Neutrophil (primary cell): ENCODE data around the gene JKAMP.

Experiments
- H3K27ac ChIP-seq: fragments of 200-600 bp; sonication (generic); 2 replicates; pipeline ENCODE4 v1.5.1; 2016; ENCODE audit warnings: mild to moderate bottlenecking, moderate library complexity
- H3K27me3 ChIP-seq: fragments of 200-600 bp; sonication (generic); 2 replicates; pipeline ENCODE4 v1.6.0; 2016; ENCODE audit warnings: mild to moderate bottlenecking
- H3K36me3 ChIP-seq: fragments of 200-600 bp; sonication (generic); 2 replicates; pipeline ENCODE4 v1.5.1; 2017
- H3K4me1 ChIP-seq, 2 experiments: fragments of 200-600 bp in 1 of 2; sonication (generic) in 1 of 2; 1 replicate in 1 of 2; 2 replicates in 1 of 2; pipeline versions ENCODE4 v1.5.1 to v1.6.1; 2013 to 2016; ENCODE audit warnings: low read depth in 1 of 2, low read length in 1 of 2, mild to moderate bottlenecking in 1 of 2, moderate library complexity in 1 of 2; ENCODE audit not compliant: control insufficient read depth in 1 of 2, insufficient read depth in 1 of 2
- H3K4me3 ChIP-seq, 2 experiments: fragments of 200-600 bp in 1 of 2; sonication (generic) in 1 of 2; 1 replicate in 1 of 2; 2 replicates in 1 of 2; pipeline ENCODE4 v1.5.1; 2013 to 2016; ENCODE audit warnings: low read depth in 1 of 2, low read length in 1 of 2, mild to moderate bottlenecking in 1 of 2, moderate library complexity in 1 of 2
- H3K9me3 ChIP-seq: fragments of 200-600 bp; sonication (generic); 2 replicates; pipeline ENCODE4 v1.5.1; 2016
- TF ChIP-seq, protein P1 (sequence below): fragments of 200-600 bp; sonication (generic); IDR thresholded peaks from 2 replicates; pipeline ENCODE4 v1.5.1; 2016; ENCODE audit warnings: antibody characterized with exemption

JKAMP gene

DNA sequence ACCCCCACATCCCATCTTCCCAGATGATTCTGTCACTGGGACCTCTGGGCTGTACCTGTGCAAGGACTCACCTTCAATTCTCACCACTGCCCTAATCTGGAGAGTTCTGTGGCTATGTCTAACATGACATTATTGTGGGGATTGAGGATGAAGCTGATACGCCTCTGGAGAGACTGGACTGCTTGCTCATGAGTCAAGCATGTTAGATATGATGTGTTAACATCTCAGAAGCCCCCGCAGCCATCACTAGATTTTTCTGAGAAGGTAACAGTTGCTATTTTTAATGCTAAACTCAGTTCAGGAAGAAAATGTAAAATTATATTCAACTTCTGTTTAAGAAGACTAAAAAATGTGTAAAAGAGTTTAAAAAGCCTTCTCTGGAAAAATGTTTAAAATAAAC is 25.7 kb downstream of the JKAMP start:
- H3K4me1 ChIP-seq, result no peaks in the 10 kb centered on the region
- H3K36me3 ChIP-seq, result no peaks in the 10 kb centered on the region
- TF ChIP-seq, protein P1, sequence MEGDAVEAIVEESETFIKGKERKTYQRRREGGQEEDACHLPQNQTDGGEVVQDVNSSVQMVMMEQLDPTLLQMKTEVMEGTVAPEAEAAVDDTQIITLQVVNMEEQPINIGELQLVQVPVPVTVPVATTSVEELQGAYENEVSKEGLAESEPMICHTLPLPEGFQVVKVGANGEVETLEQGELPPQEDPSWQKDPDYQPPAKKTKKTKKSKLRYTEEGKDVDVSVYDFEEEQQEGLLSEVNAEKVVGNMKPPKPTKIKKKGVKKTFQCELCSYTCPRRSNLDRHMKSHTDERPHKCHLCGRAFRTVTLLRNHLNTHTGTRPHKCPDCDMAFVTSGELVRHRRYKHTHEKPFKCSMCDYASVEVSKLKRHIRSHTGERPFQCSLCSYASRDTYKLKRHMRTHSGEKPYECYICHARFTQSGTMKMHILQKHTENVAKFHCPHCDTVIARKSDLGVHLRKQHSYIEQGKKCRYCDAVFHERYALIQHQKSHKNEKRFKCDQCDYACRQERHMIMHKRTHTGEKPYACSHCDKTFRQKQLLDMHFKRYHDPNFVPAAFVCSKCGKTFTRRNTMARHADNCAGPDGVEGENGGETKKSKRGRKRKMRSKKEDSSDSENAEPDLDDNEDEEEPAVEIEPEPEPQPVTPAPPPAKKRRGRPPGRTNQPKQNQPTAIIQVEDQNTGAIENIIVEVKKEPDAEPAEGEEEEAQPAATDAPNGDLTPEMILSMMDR, result no peak
- no peaks in the 10 kb centered on the region for H3K9me3 ChIP-seq
- no peak overlapping the region for H3K27ac ChIP-seq
- H3K27me3 ChIP-seq, result no peaks in the 10 kb centered on the region
- no peak overlapping the region for H3K4me3 ChIP-seq

DNA sequence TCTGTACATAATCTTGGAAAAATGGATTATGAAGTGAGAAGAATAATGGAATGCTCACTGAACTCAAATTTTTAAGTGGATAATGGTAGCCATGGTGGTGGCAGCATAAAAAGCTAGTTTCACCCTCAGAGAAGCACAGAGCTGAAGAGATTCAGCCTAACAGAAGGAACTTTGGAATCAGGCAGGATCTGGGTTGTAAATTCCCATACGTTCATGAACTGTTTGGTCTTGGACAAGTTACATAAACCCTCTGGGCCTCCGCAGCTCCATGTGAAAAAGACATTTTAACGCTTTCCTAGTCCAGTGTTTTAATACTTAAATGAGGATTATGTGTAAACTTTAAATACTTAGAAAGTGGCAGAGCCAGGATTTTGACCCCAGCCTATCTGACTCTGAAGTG is 26.6 kb downstream of the JKAMP start:
- Histone ChIP-seq H3K4me3 (no peak overlapping the region), H3K4me1 (no peaks in the 10 kb centered on the region), H3K9me3 (no peaks in the 10 kb centered on the region), H3K36me3 (no peaks in the 10 kb centered on the region), H3K27me3 (no peaks in the 10 kb centered on the region), H3K27ac (no peak overlapping the region)
- TF ChIP-seq, protein P1, result no peak

DNA sequence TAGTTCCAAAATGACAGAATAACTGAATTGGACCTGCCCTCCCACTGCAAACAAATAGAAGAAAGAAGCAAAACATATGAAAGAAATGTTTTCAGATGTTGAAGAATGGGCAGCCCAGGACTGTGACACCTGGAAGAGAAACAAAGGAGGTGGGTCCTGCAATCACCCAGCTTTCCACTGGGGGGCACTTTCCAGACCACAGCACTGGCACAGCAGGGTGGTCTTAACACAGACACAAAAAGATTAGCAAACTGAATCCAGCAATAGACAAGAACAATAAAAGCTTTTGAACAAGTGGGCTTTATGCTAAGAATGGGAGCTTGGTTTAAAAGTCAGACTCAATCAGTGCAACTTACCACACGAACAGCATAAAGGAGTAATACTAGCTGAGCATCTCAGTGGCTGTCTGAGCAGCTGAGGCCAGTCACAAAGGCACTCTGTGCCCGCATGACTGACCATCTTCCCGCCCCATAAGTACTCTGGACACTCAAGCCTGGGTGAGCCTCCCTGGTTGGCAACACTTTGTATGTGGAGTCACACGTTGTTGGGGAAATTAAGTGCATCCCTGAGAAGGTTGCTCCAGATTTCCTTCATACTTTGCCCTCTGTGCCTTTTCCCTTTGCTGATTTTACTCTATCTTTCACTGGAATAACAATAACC is 27.7 kb downstream of the JKAMP start:
- Histone ChIP-seq H3K4me3 (no peak overlapping the region), H3K4me1 (no peaks in the 10 kb centered on the region), H3K36me3 (no peaks in the 10 kb centered on the region), H3K9me3 (no peaks in the 10 kb centered on the region), H3K27me3 (no peaks in the 10 kb centered on the region), H3K27ac (no peak overlapping the region)
- TF ChIP-seq, protein P1, result no peak

DNA sequence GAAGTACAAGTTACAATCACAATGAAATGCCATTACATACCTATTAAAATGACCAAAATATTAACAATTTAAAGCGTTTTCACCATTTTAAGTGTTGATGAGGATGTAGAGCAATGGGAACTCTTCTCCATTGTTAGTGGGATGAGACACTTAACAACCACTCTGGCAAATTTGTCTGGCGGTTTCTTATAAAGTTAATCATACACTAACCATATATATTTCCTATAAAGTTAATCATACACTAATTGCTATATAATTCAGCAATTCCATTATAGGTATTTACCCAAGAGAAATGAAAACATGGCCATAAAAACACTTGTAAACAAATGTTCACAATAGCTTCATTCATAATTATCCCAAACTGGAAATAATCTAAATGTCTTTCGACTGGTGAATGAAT is 35.9 kb downstream of the JKAMP start:
- TF ChIP-seq, protein P1, result no peak
- Histone ChIP-seq H3K9me3 (no peaks in the 10 kb centered on the region), H3K27ac (no peak overlapping the region), H3K36me3 (no peaks in the 10 kb centered on the region), H3K27me3 (peaks cover 5% of the 10 kb centered on the region), H3K4me3 (no peak overlapping the region), H3K4me1 (no peaks in the 10 kb centered on the region)

DNA sequence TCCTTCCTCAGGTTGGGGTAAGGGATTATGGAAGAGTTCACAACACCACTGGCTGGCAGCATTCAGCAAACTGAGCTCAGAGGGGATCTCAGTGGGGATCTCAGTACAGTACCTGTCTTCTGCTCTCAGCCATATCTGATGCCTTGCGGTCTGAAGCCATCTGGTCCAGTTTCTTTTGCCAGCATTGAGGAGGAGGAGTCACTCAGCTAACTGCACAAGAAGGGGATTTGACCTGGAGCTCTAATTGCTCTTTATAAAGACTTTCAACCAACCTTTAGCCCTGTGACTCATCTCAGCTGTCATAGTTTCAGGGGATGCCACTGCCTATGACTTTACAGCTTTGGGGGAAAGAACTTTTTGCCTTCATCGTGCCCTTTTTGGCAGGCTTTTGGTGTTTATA is 44.9 kb downstream of the JKAMP start:
- no peaks in the 10 kb centered on the region for H3K36me3 ChIP-seq

More for the DNA sequence above, 44.9 kb downstream of the JKAMP start:
- H3K27me3 ChIP-seq, result peaks cover 5% of the 10 kb centered on the region
- H3K27ac ChIP-seq, result no peak overlapping the region
- no peaks in the 10 kb centered on the region for H3K4me1 ChIP-seq
- no peak overlapping the region for H3K4me3 ChIP-seq
- TF ChIP-seq, protein P1, result no peak
- no peaks in the 10 kb centered on the region for H3K9me3 ChIP-seq
